ENCODE measurements around the gene CNST.

GRCh38 chr1:246595146-246595545, 28.9 kb downstream of the CNST start:
- no peak for TF ChIP-seq POLR2A (IDR thresholded peaks at IDR 0.05)
- TF ChIP-seq CTCF (IDR thresholded peaks at IDR 0.05): no peak
